Fibroblast of skin of left biceps (primary cell): ENCODE data around the gene GDF15.

ENCODE experiments used
- DNase-seq, 2 experiments: peaks; one replicate each; pipeline ENCODE4 v3.0.0-alpha.2; 2013; ENCODE audit warnings: low read depth in 2 of 2

GDF15 gene

DNA sequence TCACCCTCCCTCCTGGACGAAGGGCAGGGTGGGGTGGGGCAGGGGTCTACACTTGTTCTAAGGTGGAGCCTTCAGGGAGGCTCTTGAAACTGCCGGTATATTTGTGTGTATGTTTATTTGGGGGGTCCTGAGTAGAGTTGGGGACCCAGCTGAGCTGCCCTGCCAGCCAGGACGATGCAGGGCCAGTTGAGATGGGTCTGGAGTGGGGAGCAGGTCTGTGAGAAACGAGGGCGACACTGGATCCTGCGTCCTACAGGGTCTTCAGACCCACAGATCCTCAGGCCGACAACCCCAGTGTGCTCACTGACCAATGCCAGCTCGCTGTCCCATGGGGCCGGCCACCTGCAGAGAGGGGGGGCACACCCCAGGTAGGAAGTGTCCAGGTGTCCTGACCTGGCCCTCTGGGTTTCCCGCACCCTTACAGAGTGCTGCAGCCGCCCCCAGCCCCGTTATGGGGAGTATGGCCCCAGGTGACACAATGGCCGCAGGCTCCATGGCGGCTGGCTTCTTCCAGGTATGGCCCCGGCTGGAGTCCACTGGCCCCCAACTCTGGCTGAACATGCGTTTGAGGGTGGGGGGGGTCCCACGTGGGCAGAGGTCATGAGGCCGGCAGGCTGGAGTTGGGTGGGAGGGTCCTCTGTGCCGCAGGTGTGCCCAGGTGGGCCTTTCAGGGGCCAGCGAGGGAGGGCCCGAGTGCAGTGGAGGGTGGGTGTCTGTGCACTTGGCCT is 44.6 kb downstream of the GDF15 start:
- no peak for DNase-seq

- DNase-seq, result no peak
Observed at GRCh38 chr19:18431351-18432197, 45.6 kb downstream of the GDF15 start.

- no peak for DNase-seq
Observed at GRCh38 chr19:18432275-18433014, 46.5 kb downstream of the GDF15 start.

DNA sequence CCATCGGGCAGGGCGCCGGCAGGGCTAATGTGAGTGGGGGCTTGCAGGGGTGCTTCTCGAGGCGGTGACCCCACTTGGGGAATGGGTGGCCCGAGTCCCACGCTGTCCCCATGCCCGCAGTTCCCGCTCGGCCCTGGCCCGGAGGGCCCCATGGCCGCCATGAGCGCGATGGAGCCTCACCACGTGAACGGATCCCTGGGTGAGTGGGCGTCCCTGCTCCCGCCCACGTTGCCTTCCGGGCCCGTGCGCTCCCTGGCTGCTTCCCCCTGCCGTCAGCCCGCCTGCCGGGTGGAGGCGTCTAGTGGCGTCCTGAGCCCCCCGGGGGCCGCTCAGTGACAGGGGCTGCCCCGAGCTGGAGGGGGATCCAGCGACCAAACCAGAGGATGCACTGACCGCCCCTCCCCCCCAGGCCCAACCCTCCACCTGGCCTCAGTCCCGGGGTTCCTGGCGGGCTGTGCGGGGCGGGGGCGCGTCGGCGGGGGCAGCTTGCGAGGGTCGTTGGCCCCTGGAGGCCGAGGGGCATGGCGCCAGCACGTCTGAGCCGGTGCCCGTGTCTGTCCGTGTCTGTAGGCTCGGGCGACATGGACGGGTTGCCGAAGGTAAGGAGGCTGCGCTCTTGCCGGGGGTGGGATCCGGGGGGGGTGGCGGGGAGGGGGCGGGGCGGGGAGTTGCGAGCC is 47.2 kb downstream of the GDF15 start:
- no peak for DNase-seq

DNA sequence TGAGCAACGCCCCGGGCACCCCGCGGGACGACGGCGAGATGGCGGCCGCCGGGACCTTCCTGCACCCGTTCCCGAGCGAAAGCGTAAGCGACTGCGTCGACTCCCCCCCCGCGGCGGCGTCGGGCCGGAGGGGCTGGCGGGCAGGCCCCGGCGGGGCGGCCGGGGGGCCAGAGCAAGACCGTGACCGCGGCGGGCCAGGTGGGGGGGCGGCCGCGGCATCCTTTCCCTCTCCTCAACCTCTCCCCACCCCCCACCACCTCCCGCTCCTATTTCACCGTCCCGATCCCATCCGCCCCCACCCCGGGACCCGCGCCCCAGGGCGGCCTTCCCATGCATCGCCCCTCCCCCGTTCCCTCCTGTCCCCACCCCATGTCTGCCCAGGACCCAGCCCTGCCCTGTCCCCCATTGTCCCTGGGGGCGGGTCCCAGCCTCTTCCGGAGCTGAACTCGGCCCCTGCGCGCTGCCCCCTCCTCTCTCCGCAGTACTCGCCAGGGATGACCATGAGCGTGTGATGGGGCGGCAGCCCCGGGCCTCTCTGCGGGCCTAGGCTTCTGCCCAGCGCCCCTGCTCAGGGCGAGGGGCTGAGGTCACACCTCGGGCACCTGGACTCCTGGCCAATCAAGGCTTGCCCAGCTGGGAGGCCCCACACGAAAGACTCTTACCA is 47.9 kb downstream of the GDF15 start:
- DNase-seq, result no peak

- DNase-seq, result no peak
Observed at GRCh38 chr19:18434411-18435175, 48.6 kb downstream of the GDF15 start.

DNA sequence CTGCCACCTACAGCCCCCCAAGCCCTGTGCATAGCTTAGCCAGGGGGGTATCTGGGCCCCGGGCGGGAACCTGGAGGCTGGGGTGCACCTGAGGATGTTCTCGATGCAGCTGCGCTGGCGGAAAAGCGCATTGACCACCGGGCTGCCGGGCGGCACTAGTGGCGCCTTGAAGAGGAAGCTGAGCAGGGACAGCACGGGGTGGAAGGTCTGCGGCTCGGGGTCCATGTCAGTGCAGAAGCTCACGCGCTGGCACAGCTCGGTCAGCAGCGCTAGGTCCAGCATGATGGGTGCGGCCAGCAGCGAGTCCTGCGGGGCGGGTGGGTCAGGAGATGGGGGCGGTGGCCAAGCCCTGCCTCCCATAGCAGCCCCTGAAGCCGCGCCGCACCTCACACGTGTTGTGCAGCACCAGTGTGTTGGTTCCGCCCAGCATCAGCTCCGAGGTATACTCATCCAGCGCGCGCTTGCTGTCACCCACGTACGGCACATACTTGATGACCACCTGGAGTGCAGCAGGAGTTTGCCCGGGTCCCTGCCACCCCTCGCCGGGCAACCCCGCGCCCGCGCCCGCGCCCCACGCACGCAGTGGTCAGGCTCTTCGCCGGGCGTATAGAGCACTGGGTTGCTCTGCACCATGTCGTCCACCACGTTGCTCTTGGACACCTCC is 49.4 kb downstream of the GDF15 start:
- no peak for DNase-seq

DNA sequence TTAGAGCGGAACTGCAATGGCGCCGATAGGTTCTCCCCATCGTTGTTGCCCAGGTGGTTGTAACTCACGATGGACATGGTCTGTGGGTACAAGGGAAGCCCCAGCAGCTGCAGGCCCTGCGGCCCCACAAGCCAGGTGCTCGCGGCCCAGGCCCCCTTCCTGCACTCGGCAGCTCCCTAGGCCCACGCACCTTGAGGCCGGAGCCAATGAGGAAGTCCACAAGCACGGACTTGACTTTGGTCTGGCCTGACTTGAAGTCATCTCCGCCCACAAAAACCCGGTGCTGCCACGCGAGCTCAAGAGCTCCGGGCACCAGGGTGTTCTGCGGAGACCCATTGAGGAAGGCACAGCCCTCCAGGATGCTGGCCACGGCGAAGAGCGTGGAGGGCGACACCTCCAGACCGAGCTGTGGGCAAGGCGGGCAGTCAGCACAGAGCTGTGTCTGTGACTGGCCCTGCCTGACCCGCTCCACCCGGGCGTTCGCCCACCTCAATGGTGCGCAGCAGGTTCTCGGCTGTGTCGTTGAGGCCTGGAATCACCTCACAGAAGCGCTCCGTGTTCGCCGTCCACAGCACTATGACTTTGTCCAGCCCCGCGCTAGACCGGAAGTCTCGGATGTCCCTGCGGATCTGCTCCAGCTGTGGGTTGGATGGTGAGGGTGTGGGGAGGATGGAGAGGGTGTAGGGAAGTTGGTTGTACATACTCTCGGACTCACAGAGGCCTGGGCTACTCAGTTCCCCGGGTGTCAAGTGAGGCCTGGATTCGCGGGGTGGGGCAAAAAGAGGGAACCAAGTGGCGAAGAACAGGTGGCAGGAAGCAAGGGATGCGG is 50.1 kb downstream of the GDF15 start:
- no peak for DNase-seq

- peak in 1 of 2 experiments; percentile 61 for DNase-seq
Observed at GRCh38 chr19:18436671-18437490, 50.9 kb downstream of the GDF15 start.

- no peak for DNase-seq
Observed at GRCh38 chr19:18437491-18438330, 51.8 kb downstream of the GDF15 start, which contains the start of gene ISYNA1. Gene ISYNA1, minus strand, starts transcription at chr19:18438133. Its CDS starts 154 bp downstream, at chr19:18437979.

- DNase-seq, result no peak
Observed at GRCh38 chr19:18438331-18439024, 52.5 kb downstream of the GDF15 start.
